GM19438 (cell line): ENCODE results near the gene COMMD7.
"Not testable (repeated sequence)": the region's sequence is repeated elsewhere in the genome, so short reads cannot be mapped to it uniquely, and the experiment has no call there.

ENCODE experiments used
- ATAC-seq: cut with Tn5 transposase; IDR thresholded peaks from one replicate; pipeline ENCODE4 v1.9.1; 2021; ENCODE audit warnings: low read depth; ENCODE audit not compliant: unreplicated experiment

The COMMD7 gene

DNA sequence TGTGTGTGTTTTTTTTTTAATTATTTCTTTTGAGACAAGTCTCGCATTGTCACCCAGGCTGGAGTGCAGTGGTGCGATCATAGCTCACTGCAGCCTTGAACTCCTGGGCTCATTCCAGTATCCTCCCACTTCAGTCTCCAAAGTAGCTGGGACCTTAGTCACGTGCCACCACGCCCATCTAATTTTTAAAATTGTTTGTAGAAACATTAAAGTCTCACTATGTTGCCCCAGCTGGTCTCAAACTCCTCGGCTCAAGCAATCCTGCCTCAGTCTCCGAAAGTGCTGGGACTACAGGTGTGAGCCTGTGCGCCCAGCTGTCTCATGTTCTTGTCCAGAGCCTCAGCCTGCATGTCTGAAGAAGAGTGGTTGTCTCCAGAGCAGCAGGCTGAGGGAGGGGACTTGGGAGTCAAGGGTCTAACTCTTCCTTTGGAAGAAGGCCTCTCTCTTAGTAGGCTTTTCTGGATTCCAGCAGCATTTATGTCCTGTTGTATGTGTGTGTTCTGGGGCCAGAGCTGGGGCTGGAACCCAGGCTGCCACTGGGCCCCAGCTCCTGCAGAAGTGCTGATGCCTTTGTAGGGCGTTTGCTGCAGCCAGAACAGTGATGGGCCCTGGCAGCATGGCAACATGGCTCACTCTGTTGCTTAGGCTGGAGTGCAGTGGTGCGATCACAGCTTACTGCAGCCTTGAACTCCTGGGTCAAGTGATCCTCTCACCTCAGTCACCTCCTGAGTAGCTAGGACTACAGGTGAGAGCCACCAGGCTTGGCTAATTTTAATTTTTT, 24.3 kb upstream of the COMMD7 start:
- ATAC-seq: no peak

DNA sequence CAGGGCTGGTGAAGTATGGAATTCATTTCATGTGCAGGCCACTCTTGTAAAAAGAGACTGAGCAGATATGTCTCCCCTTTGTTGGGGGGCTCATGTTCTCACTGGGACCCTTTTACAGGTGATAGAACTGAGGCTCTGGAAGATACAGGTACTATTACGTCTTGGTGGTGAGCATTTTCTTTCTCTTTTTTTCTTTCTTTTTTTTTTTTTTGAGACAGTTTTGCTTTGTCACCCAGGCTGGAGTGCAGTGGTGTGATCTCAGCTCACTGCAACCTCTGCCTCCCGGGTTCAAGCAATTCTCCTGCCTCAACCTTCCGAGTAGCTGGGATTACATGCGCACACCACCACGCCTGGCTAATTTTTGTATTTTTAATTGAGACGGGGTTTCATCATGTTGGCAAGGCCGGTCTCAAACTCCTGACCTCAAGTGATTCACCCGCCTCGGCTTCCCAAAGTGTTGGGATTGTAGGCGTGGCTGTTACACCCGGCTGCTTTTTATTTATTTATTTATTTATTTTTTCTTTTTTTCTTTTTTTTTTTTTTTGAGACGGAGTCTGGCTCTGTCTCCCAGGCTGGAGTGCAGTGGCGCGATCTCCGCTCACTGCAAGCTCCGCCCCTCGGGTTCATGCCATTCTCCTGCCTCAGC, 22.1 kb upstream of the COMMD7 start:
- not testable (repeated sequence) for ATAC-seq

DNA sequence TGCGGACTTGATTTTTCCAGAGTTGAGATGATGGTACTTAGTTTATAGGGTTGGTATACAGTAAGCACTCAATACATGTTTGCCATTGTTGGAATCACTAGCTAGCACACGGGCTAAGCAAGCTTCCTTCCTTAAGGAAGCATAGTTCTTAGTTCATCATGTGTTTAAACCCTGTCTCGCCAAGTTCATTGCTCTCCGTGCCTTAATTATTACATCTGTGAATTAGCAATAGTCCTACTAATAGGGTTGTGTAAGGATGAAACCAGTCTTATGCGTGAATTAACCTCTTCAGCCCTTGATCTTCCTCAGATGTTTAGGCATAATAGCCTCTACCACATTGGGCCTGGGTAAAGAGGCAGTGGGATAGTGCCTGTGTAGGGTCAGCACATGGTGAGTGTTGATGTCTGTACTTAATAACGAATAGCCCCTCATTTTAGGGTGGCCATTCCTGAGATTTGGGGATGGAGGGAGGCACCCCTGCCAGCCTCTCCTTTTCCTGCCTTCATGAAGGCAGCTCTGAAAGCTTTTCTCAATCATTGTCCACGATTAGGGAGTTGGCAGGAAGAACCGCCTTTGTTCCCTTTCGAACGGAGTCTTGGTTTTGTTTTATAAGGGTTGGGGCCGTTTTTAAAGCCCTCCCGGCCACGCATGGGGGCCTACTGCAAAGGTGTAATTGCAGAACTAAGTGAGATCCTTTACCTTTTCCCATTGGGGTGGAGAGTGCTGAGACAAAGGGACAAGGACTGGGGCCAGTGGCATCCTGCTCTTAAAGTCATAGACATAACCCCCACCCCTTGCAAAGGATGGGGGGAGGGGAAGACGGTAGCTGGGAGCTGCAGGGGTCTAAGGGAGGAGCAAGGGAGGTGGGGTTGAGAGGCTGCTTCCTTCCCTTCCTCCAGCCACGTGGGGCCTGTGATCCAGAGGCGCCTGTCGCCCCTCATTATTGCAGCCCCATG, 21.0 kb upstream of the COMMD7 start:
- no peak for ATAC-seq

DNA sequence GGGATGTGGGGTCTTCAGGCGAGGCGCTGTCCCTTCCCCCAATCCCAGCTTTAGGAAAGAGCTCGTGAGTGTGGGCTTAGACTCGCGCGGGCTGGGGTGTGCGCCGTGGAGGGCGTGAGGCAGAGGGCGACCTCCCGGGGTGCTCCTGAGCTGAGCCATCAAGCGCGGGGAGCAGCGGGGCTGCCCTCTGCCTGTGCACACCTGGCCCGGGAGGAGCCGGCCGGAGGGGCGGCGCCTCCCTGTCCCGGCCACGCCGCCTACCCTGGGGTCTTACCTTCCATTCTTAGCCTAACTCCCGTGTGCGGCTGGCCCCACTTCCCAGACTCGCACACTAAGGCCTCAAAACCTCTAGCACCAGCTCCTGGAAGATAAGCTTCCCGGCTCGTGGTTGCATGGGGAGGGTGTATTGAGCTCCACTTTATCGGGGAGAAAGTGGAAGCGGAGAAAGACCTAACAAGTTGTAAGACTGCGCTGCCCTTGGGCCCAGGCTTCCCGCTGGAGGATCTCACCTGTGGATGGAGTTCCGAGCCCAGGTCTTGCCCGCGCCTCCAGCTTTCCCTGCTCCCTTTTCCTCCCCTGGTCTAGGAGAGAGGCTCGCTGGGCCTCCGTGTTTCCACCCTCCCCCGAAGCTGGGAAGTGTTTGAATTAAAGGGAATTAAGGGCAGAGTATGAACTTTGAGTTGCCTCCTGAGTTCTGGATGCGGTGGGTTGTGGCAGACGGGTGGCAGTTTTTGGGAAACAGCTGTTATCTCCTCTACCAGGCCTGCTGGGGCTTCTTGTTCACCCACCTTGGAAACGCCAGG, 20.1 kb upstream of the COMMD7 start:
- no peak for ATAC-seq

DNA sequence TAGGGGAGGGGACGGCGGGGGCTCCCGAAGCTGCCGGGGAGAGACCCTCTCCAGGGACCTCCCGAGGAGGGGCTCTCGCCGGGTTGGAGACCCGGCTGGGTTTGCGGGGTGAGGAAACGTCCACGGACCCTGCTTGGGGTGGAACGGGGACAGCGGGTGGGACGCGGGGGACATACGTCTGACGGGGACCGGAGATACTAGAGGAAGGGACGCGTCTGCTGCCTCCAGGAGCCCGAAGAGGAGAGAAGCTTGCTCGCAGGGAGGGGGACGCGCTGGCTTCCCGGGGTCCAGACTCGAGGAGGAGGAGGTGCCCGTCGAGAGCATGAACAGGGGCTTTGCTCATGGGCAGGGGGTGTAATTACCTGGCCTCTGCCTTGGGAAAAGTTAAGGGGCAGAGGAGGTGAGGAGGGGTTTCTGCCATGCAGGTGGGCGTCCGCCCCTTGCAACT, 19.5 kb upstream of the COMMD7 start:
- peak; percentile 5 for ATAC-seq

DNA sequence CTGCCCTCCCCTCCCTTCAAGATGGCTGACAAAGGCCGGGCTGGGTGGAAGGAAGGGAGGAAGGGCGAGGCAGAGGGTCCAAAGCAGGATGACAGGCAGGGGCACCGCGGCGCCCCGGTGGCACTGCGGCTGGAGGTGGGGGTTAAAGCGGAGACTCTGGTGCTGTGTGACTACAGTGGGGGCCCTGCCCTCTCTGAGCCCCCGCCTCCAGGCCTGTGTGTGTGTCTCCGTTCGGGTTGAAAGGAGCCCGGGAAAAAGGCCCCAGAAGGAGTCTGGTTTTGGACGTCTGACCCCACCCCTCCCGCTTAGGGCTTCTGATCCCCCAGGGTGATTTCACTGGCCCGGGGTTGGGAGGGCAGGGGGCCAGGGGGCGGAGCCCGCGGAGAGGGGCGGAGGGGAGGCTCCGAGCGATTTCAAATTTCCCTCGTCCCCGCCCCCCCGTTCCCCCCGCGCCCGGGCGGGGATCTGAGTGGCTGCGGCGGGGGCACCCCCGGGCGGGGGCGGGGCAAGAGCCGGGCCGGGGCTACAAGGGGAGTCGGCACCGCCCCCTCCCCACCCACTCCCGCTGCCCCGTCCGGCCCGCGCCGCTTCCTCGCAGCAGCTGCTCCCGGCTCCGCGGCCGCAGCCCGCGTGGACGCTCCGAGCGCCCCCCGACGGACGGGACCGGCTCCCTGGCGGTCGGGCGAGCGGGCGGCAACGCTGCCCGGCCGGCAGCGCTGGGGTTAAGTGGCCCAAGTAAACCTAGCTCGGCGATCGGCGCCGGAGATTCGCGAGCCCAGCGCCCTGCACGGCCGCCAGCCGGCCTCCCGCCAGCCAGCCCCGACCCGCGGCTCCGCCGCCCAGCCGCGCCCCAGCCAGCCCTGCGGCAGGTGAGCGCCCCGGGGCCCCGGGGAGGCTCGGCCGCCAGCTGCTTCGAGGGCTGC, 18.8 kb upstream of the COMMD7 start, which contains the start of gene DNMT3B:
Gene DNMT3B, plus strand, starts transcription at position 555 of the 923 bp plus-strand sequence. CDS start 17,939 bp downstream, outside the sequence.
- peak; percentile 65 for ATAC-seq

DNA sequence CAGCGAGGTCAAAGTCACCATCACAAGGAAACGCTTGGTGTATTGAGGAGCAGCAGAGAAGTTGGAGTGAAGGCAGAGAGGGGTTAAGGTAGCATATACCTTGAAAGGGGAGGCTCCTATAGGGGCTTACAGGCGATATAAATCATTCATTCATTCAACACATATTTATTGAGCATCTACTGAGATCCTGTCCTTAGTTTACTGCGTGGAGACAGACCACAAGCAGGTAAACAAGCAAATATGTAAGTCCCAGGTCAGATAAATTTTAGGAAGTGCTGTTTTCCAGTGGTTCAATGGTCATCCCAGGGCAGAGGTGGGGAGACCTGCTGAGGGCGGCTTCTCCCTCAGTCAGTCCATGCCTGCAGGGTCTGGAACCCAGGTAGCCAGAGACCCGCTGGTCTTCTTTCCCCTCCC, 18.2 kb upstream of the COMMD7 start:
- no peak for ATAC-seq

DNA sequence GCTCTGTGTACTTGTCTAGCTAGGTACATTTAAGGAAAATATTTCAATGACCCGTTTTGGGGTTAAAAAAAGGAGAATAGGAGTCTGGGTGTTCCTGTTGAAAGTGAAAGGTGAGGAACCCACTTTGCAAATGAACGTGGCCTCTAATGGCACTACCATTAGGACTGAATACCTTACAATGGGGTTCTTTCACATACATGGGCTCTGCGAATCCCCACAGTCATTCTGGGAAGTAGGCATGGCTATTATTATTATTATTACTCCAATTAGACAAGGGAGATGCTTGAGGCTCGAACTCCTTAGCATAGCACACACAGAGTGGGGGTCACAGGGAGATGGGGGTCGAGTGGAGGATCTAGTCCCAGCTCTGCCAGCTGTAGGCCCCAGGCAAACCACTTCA, 12.9 kb upstream of the COMMD7 start:
- no peak for ATAC-seq

DNA sequence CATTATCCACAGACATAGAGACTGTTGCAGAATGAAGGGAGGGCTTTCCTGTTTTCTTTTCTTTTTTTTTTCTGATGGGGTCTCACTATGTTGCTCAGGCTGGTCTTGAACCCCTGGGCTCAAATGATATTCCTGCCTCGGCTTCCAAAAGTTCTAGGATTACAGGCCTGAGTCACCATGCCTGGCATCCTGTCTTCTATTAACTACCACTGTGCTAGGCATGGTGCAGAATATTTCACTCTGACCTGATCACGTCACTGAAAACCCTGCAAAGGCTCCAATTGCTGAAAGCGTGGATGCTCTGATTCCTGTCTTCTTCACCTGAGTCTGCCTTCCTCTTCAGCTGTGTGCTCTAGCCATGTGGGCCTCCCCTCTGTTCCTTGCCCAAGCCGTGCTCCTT, 10.5 kb upstream of the COMMD7 start:
- no peak for ATAC-seq

DNA sequence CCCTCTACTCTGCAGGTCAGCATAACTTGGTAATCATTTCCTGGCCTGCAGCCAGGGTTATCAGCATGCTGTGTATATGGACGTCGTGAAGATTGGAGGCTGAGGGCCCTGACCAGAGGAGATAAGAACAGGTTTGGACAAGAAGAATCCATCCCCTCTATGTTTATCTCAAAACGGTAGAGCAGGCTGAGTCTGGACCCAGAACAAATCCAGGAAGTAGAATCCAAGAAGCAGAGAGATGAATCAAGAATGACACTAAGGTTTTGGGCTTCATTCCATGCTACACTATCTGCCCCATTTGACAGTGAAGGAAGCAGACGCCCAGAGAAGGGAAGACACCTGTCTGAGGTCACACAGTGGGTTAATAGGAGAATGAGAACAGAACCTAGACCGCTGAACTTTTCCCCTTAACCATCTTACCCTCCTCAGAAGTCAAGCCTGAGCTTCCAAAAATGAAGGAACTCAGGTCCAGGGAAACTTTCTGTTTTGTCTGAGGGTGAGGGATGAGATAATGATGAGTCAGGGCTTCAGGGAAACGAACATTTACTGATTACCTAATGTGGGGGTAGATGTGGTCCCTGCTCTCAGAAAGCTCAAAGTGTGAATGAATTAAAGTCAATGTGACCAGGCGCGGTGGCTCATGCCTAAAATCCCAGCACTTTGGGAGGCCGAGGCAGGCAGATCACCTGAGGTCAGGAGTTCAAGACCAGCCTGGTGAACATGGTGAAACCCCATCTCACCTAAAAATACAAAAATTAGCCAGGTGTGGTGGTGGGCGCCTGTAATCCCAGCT, 9.4 kb upstream of the COMMD7 start:
- no peak for ATAC-seq

DNA sequence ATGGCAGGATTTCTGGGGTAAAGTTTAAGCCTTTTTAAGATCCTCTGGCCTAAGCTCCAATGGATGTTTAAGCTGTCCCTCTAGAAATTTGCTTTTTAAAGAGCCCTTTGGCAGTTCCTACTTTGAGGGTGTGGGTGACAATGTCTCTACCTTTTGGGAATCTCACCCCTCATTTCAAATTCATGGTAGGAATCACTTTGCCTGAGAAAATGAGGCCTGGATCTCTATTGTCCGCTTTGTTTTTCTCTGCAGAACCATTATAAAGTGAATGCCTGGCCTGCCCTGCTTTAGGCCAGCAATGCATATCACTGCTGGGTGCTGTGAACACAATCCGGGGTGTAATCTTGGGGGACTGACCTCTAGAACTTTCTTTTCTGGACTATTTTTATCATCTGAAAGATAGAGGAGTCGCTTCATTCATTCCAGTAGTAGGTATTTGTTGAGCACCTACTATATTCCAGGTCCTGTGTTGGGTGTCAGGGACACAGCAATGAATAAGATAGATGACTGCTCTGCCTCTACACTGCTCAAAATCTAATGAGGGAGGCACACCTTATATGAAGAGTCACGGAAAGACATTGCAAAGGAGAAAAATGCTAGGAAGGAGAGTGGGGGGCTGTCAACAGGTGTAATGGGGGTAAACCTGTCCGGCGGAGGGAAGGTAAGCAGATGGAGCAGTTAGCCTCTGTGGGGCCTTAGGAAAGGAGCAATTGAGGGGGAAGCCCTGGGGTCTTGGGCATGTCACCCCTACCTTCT, 8.6 kb upstream of the COMMD7 start:
- ATAC-seq: no peak

DNA sequence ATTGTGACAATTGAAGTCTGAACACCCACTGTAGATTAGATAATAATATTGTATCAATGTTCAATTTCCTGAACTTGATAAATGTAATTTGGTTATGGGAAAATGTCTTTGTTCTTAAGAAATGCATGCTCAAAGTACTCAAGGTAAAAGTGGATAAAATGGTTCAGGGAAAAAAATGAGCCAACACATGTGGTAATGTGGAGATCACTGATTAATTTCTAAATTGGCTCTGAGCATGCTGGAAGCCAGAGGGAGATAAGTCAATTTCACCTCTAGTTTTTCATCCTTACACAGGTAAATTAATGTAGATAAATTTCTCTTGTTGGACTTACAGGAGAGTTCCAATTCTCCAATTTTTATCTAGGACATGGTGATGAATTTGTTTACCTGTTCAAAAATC, 8.0 kb upstream of the COMMD7 start:
- ATAC-seq: no peak

DNA sequence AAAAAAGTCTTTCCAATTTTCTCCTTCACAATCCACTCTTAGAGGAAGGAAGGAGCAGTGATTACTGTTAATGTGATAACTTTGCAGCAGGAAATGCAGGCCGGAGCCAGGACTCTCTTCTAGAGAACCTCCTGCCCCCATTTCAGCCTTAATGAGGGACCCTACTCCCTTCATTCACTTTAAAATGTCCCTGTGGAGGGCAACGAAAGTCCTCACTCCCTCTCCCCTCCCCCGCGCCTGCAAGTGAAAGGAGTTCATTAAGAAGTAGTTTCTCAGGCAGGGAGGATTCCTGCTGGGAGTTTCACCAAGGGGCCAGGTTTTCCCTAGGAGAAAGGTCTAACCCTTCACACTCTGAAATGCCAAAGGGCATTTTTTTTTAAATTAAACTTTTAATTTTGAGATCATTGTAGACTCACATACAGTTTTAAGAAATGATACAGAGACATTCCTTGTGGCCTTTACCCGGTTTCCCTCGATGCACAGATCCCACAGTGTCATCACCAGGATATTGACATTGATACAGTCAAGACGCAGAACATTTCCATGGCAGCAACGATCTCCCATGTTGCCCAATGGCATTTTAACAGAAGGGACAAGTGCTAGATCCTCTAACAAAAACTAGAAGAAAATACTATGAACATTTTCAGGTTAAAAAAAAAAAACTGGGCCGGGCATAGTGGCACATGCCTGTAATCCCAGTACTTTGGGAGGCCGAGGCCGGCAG, 6.8 kb upstream of the COMMD7 start:
- ATAC-seq: no peak

DNA sequence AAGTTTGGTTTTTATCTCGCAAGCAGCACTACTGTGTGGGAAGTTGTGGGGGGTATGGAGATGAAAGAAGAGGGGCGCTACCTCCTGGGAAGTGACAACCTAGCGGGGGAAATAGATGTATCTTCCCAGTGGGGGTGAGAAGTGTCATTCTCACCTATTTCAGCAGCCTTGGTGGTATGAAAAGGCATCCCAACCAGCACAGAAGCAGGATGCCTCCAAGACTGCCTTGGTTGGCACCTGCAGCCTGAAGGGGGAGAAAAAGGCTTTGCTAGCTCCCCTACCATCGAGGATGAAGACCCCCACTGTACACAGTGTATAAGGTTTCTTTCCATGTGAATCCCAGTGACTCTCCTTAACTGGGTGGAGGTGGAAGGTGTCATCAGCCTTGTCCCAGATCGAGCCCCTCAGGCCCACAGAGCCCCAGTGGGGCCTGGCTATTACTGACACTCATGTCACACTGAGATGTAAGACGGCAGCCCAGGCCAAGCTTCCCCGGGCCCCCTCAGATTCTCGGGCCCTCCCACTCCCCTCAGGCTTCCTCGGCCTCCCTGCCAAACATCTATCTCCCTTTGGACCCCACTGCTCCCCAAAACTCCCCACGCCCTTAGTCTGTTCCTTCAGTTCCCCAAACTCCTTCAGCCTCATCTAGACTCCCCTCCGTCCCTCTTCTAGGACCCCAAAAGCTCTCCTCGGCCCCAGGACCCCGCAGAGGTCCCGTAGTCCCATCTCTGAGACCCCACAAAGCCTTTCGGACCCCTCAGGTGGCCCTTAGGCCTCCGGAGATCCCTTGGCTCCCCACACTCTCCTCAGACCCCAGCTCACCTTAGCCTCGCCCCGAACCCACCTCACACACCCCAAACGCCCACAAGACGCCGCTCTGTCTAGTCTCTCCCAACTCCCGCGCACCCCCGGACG, 688 bp downstream of the COMMD7 start:
- ATAC-seq: peak; percentile 11

DNA sequence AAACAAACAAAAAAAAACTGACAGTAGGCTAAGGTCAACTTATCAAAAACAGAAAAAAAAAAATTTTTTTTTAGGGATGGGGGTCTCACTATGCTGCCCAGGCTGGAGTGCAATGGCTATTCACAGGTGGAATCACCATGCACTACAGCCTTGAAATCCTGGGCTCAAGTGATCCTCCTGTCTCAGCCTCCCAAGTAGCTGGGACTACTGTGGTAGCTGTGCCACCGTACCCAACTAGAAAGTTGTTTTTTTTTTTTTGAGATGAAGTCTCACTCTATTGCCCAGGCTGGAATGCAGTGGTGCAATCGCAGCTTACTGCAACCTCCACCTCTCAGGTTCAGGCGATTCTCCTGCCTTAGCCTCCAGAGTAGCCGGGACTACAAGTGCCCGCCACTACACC, 2.1 kb downstream of the COMMD7 start:
- no peak for ATAC-seq
